Aorta (tissue), 5 donors: ENCODE results near the gene ATXN1. TPM values are rescaled to one million over a fixed set of nuclear protein-coding genes. Genes with fewer than 3 reads are reported as not detected.

Experiments
- ATAC-seq: fragments of 200-7000 bp; cut with Tn5 transposase; one replicate; pipeline ENCODE4 v1.9.1; 2022; ENCODE audit warnings: moderate library complexity; ENCODE audit not compliant: low FRiP score
- DNase-seq, 2 donors: peaks; one replicate each; pipeline ENCODE4 v3.0.0-alpha.2; 2020
- H3K27ac ChIP-seq, 2 donors: one replicate each; pipeline ENCODE4 v1.5.1; 2013; ENCODE audit warnings: low read length in 2 of 2, mild to moderate bottlenecking in 2 of 2, moderate library complexity in 2 of 2, control low read depth in 1 of 2, inconsistent platforms in 1 of 2, low read depth in 1 of 2
- H3K27me3 ChIP-seq, 2 donors: one replicate each; pipeline ENCODE4 v1.6.1; 2013; ENCODE audit warnings: control low read depth in 1 of 2, low read length in 1 of 2, mild to moderate bottlenecking in 1 of 2, moderate library complexity in 1 of 2; ENCODE audit not compliant: insufficient read depth in 2 of 2, control insufficient read depth in 1 of 2
- H3K36me3 ChIP-seq, 2 donors: one replicate each; pipeline ENCODE4 v1.6.1; 2013; ENCODE audit warnings: control low read depth in 1 of 2, low read length in 1 of 2, mild to moderate bottlenecking in 1 of 2; ENCODE audit not compliant: insufficient read depth in 2 of 2, control insufficient read depth in 1 of 2
- H3K4me1 ChIP-seq, 2 donors: one replicate each; pipeline ENCODE4 v1.6.1; 2013; ENCODE audit warnings: low read length in 2 of 2, control low read depth in 1 of 2, mild to moderate bottlenecking in 1 of 2, moderate library complexity in 1 of 2; ENCODE audit not compliant: insufficient read depth in 2 of 2, control insufficient read depth in 1 of 2
- H3K4me3 ChIP-seq, 2 donors: one replicate each; pipeline ENCODE4 v1.5.1; 2013; ENCODE audit warnings: low read length in 2 of 2, control low read depth in 1 of 2, mild to moderate bottlenecking in 1 of 2
- H3K9me3 ChIP-seq: one replicate; pipeline ENCODE4 v1.6.1; 2013; ENCODE audit warnings: mild to moderate bottlenecking, low read length; ENCODE audit not compliant: control insufficient read depth
- WGBS, 2 donors: extraction: QIAGEN DNeasy Blood & Tissue Kit; methylation state at CpG; one replicate each; pipeline ENCODE4 v1.1.7; 2013; 5-methylcytosine and 5-hydroxymethylcytosine counted together
- intact Hi-C, 2 donors: fragments of 100-400 bp; cut with DNase I; formaldehyde crosslinking; loops; one replicate each; pipeline versions ENCODE4 v1.14.2 to v1.15.0; 2022
- polyA plus RNA-seq, 2 donors: library from polyadenylated mRNA; stranded (reverse); fragments of 200-250 nt; gene quantifications; one replicate each; pipeline ENCODE4 v1.2.3, GENCODE V29; 2013
- total RNA-seq, 2 donors: library from RNA; stranded (reverse); fragmentation: NEBNext Ultra II Directional; extraction: Animal tissue kit (Norgen Biotek cat#: 25700); gene quantifications; one replicate each; pipeline ENCODE4 v1.2.1, GENCODE V29; 2021
- donor health status: healthy with polysubstance abuse.
- donor health status: Bipolar disorder and iron deficiency.
- donor health status: DM: no; HTN: no; CAD: no.
- donor health status: DM: no; HTN: no; CAD: no.
- donor health status: DM: yes; HTN: yes; CAD: no.

Gene ATXN1
- total and polyA plus RNA-seq, 4 donors = 11.5 to 85.5 (median 45.8) TPM

- DNase-seq (no peak), ATAC-seq (no peak)
- no peaks in the 10 kb centered on the region for H3K36me3 ChIP-seq
- intact Hi-C loops = loop anchor here in 1 of 2 donors (5.0 kb wide), 1 partner anchor 167 kb away; no protein-coding TSS in a partner anchor
- no peaks in the 10 kb centered on the region for H3K9me3 ChIP-seq
- H3K27ac ChIP-seq = no peak overlapping the region
- H3K27me3 ChIP-seq = no peaks in the 10 kb centered on the region
- H3K4me1 ChIP-seq = peaks cover 0 to 9% of the 10 kb centered on the region in 2 donors
- no peak overlapping the region for H3K4me3 ChIP-seq
Observed at GRCh38 chr6:16498957-16499356, 262.3 kb downstream of the ATXN1 start.

DNA sequence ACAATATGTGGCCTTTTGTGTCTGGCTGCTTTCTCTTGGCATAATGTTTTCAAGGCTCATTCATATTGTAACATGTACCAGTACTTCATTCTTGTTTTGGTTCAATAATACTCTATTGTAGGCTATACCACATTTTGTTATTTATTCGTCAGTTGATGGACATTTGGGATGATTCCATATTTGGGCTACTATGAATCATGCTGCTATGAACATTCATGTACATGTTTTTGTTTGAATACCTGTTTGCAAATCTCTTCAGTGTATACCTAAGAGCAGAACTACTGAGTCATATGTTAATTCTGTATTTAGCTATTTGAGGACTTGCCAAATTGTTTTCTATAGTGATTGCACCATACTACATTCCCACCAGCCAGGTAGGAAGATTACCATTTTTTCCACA is 263.0 kb downstream of the ATXN1 start:
- H3K4me3 ChIP-seq = no peak overlapping the region
- no peaks in the 10 kb centered on the region for H3K27me3 ChIP-seq
- H3K4me1 ChIP-seq = peaks cover 0 to 9% of the 10 kb centered on the region in 2 donors
- H3K36me3 ChIP-seq = no peaks in the 10 kb centered on the region
- H3K27ac ChIP-seq = no peak overlapping the region
- H3K9me3 ChIP-seq = no peaks in the 10 kb centered on the region
- DNase-seq (no peak), ATAC-seq (no peak)
- intact Hi-C loops = loop anchor here in 1 of 2 donors (5.0 kb wide), 1 partner anchor 166 kb away; no protein-coding TSS in a partner anchor
- 53 to 54% methylated on average over 1 of the region's 1 CpG for WGBS, 2 donors

DNA sequence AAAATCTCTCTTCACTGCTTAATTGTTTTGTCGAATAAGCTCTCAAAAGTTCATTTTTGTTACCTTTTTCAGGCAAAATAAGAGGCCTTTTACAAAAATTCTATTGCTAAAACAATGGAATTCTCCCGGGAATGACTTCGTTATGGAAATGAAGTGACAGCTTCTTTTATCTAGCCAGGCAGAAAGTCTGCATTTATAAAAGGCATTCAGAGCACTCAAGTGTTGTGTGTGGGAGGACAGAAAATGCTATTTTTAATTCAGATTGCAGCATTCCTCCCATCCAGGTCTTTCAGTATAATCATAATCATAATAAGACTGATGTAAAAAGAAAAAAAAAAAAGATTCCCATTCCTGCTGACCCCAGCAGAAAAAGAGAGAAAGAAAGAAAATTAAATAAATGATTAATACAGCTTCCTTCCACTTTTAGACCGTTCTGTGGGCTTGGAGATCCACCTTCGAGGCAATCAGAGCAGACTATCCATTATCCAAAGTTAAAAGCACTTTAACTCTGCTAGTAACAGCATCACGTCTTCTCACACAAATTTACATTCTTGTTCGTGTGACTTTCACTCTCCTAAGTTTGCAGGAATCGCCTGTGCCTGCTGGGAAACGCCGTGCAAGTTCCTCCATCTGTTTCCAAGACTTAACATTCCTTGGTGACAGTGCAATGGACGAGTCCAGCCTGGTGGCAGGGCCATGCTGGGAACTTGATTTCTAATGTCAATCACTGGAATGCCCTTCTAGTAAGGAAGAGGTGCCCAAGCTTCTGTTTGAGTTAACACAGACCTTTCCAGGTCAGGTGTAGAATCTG is 264.1 kb downstream of the ATXN1 start:
- no peaks in the 10 kb centered on the region for H3K9me3 ChIP-seq
- no peak overlapping the region for H3K27ac ChIP-seq
- peak in 1 of 2 donors; percentile 47 for DNase-seq
- intact Hi-C loops = loop anchor here in 1 of 2 donors (2.0 to 5.0 kb wide), 2 partner anchors 58 to 165 kb away; no protein-coding TSS in a partner anchor
- 6 to 8% methylated on average over 11 of the region's 11 CpGs for WGBS, 2 donors
- no peak for ATAC-seq
- no peak overlapping the region for H3K4me3 ChIP-seq
- peaks cover 0 to 9% of the 10 kb centered on the region in 2 donors for H3K4me1 ChIP-seq
- H3K36me3 ChIP-seq = no peaks in the 10 kb centered on the region
- H3K27me3 ChIP-seq = no peaks in the 10 kb centered on the region

- no peak for ATAC-seq
- DNase-seq = no peak
- WGBS, 2 donors = 49 to 54% methylated on average over 5 of the region's 5 CpGs
- H3K36me3 ChIP-seq = no peaks in the 10 kb centered on the region
- H3K4me1 ChIP-seq = peaks cover 0 to 9% of the 10 kb centered on the region in 2 donors
- no peak overlapping the region for H3K4me3 ChIP-seq
- intact Hi-C loops = loop anchor here in 1 of 2 donors (2.0 to 5.0 kb wide), 2 partner anchors 57 to 164 kb away; no protein-coding TSS in a partner anchor
- H3K9me3 ChIP-seq = no peaks in the 10 kb centered on the region
- no peaks in the 10 kb centered on the region for H3K27me3 ChIP-seq
- no peak overlapping the region for H3K27ac ChIP-seq
Observed at GRCh38 chr6:16496210-16496609, 265.1 kb downstream of the ATXN1 start.

GRCh38 chr6:16494793-16495192 is 266.5 kb downstream of the ATXN1 start:
- Histone ChIP-seq H3K27me3 (no peaks in the 10 kb centered on the region), H3K9me3 (no peaks in the 10 kb centered on the region), H3K36me3 (no peaks in the 10 kb centered on the region), H3K27ac (no peak overlapping the region), H3K4me1 (peaks cover 0 to 9% of the 10 kb centered on the region in 2 donors), H3K4me3 (no peak overlapping the region)
- DNase-seq (no peak), ATAC-seq (no peak)
- WGBS, 2 donors = 53 to 67% methylated on average over 3 of the region's 3 CpGs
- intact Hi-C loops = loop anchor here in 1 of 2 donors (5.0 kb wide), 1 partner anchor 162 kb away; no protein-coding TSS in a partner anchor

GRCh38 chr6:16493802-16494201 is 267.5 kb downstream of the ATXN1 start:
- no peak overlapping the region for H3K4me3 ChIP-seq
- intact Hi-C loops = no loop called here

DNA sequence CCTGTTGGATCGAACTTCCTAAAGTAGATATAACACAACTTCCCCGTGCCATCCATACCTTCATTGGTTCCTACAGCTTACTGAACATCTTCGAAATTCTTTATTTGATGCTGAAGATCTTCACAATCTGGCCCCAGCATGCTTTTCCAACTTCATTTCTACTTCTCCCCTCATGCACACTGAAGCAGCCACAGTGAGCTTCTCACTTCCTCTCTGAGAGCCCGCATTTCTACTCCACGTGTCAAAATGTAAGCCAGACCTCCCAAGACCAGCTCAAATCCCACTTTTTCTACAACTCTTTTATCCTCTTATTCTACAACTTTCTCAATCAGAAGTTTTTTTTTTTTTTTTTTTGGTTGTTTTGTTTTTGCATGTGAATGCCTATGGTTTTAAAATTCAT is 268.1 kb downstream of the ATXN1 start:
- no peaks in the 10 kb centered on the region for H3K9me3 ChIP-seq
- peaks cover 0 to 6% of the 10 kb centered on the region in 2 donors for H3K4me1 ChIP-seq
- intact Hi-C loops = no loop called here
- H3K36me3 ChIP-seq = no peaks in the 10 kb centered on the region
- 89 to 93% methylated on average over 5 of the region's 5 CpGs for WGBS, 2 donors
- H3K27me3 ChIP-seq = no peaks in the 10 kb centered on the region
- ATAC-seq (no peak), DNase-seq (no peak)
- H3K4me3 ChIP-seq = no peak overlapping the region
- no peak overlapping the region for H3K27ac ChIP-seq

More at GRCh38 chr6:16493802-16494201, 267.5 kb downstream of the ATXN1 start:
- ATAC-seq = no peak
- Histone ChIP-seq H3K27ac (no peak overlapping the region), H3K36me3 (no peaks in the 10 kb centered on the region), H3K9me3 (no peaks in the 10 kb centered on the region), H3K27me3 (no peaks in the 10 kb centered on the region), H3K4me1 (peaks cover 0 to 6% of the 10 kb centered on the region in 2 donors)
- no peak for DNase-seq

DNA sequence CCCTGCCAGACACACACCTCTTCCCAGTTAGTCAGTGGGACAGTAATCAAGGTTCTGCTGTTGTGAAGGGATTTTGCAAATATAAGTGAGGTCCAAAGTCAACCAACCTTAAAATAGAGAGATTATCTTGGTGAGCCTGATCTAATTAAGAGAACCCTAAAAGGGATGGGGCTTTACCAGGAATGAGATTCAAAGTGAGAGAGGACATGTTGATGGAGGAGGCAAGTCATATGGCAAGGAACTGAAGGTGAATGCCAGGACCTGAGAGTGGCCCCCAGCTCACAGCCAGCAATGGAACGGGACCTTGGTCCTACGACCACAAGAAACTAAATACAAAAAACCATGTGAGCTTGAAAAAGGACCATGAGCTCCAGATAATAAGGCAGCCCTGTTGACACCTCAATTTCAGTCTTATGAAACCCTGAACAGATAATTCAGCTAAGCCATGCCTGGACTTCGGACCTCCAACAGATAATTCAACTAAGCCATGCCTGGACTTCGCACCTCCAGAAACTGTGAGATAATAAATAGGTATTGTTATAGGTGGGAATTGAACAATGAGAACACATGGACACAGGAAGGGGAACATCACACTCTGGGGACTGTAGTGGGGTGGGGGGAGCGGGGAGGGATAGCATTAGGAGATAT is 269.5 kb downstream of the ATXN1 start:
- no peak overlapping the region for H3K27ac ChIP-seq

More for the DNA sequence above, 269.5 kb downstream of the ATXN1 start:
- Histone ChIP-seq H3K36me3 (no peaks in the 10 kb centered on the region), H3K27me3 (no peaks in the 10 kb centered on the region), H3K4me1 (peaks cover 0 to 4% of the 10 kb centered on the region in 2 donors), H3K4me3 (no peak overlapping the region), H3K9me3 (no peaks in the 10 kb centered on the region)
- no peak for ATAC-seq
- DNase-seq = no peak
- 94 to 96% methylated on average over 5 of the region's 5 CpGs for WGBS, 2 donors
- intact Hi-C loops = no loop called here
